Measurements from ENCODE around the gene IFT74.

- TF ChIP-seq ZNF274 (IDR thresholded peaks at IDR 0.05; ENCODE audit: low read depth, low read length) (no peak), SUZ12 (IDR thresholded peaks at IDR 0.05; ENCODE audit: extremely low read depth, insufficient read depth, insufficient read length) (no peak), YY1 (IDR thresholded peaks at IDR 0.05; ENCODE audit: insufficient read depth, insufficient read length) (no peak)
Measured at GRCh38 chr9:27022920-27023319, 66.7 kb downstream of the IFT74 start.
